Mucosa of rectum (tissue), 2 donors: Measurements from ENCODE around the gene PRKAG2.

Source experiments
- H3K27ac ChIP-seq, 2 donors: one replicate each; pipeline ENCODE4 v1.7.0; 2013; ENCODE audit warnings: inconsistent platforms in 2 of 2, low read depth in 2 of 2, low read length in 2 of 2
- H3K27me3 ChIP-seq, 2 donors: one replicate each; pipeline ENCODE4 v1.7.0; 2013; ENCODE audit warnings: low read length in 2 of 2; ENCODE audit not compliant: control insufficient read depth in 2 of 2, insufficient read depth in 2 of 2
- H3K36me3 ChIP-seq, 2 donors: one replicate each; pipeline ENCODE4 v1.7.0; 2013; ENCODE audit warnings: low read length in 2 of 2; ENCODE audit not compliant: control insufficient read depth in 2 of 2, insufficient read depth in 2 of 2
- H3K4me1 ChIP-seq, 2 donors: one replicate each; pipeline ENCODE4 v1.7.0; 2013; ENCODE audit warnings: low read length in 2 of 2, mild to moderate bottlenecking in 1 of 2; ENCODE audit not compliant: control insufficient read depth in 2 of 2, insufficient read depth in 2 of 2
- H3K4me3 ChIP-seq, 2 donors: one replicate each; pipeline ENCODE4 v1.7.0; 2013; ENCODE audit warnings: low read length in 2 of 2
- H3K9ac ChIP-seq, 2 donors: one replicate each; pipeline ENCODE4 v1.7.0; 2013; ENCODE audit warnings: low read length in 2 of 2, low read depth in 1 of 2, mild to moderate bottlenecking in 1 of 2
- H3K9me3 ChIP-seq, 2 donors: one replicate each; pipeline ENCODE4 v1.7.0; 2013; ENCODE audit warnings: low read length in 2 of 2; ENCODE audit not compliant: control insufficient read depth in 2 of 2
- donor health status: healthy.
- donor health status: Normal muscosa, but diverticular disease.

Gene PRKAG2

GRCh38 chr7:151873402-151873965, 3.4 kb downstream of the PRKAG2 start:
- H3K36me3 ChIP-seq = no peaks in the 10 kb centered on the region
- no peak overlapping the region for H3K9ac ChIP-seq
- H3K9me3 ChIP-seq = no peaks in the 10 kb centered on the region
- no peaks in the 10 kb centered on the region for H3K27me3 ChIP-seq
- no peak overlapping the region for H3K27ac ChIP-seq
- H3K4me3 ChIP-seq = no peak overlapping the region
- peaks cover 16 to 19% of the 10 kb centered on the region in 2 donors for H3K4me1 ChIP-seq

GRCh38 chr7:151872531-151873401, 4.1 kb downstream of the PRKAG2 start:
- no peaks in the 10 kb centered on the region for H3K9me3 ChIP-seq
- no peaks in the 10 kb centered on the region for H3K36me3 ChIP-seq
- H3K27me3 ChIP-seq = no peaks in the 10 kb centered on the region
- peaks cover 9 to 13% of the 10 kb centered on the region in 2 donors for H3K4me1 ChIP-seq
- no peak overlapping the region for H3K27ac ChIP-seq
- no peak overlapping the region for H3K4me3 ChIP-seq
- no peak overlapping the region for H3K9ac ChIP-seq

- Histone ChIP-seq H3K27ac (no peak overlapping the region), H3K4me3 (no peak overlapping the region), H3K4me1 (peaks cover 8 to 12% of the 10 kb centered on the region in 2 donors), H3K9ac (no peak overlapping the region), H3K9me3 (no peaks in the 10 kb centered on the region), H3K36me3 (no peaks in the 10 kb centered on the region), H3K27me3 (no peaks in the 10 kb centered on the region)
Measured at GRCh38 chr7:151871904-151872303, 5.0 kb downstream of the PRKAG2 start.

GRCh38 chr7:151871189-151871735, 5.7 kb downstream of the PRKAG2 start:
- no peak overlapping the region for H3K9ac ChIP-seq
- no peak overlapping the region for H3K4me3 ChIP-seq
- no peak overlapping the region for H3K27ac ChIP-seq
- no peaks in the 10 kb centered on the region for H3K27me3 ChIP-seq
- H3K4me1 ChIP-seq = peaks cover 8 to 12% of the 10 kb centered on the region in 2 donors
- H3K9me3 ChIP-seq = no peaks in the 10 kb centered on the region
- H3K36me3 ChIP-seq = no peaks in the 10 kb centered on the region

GRCh38 chr7:151869968-151870918, 6.7 kb downstream of the PRKAG2 start:
- H3K36me3 ChIP-seq = no peaks in the 10 kb centered on the region
- no peak overlapping the region for H3K9ac ChIP-seq
- no peak overlapping the region for H3K27ac ChIP-seq
- no peak overlapping the region for H3K4me3 ChIP-seq
- peaks cover 7 to 11% of the 10 kb centered on the region in 2 donors for H3K4me1 ChIP-seq
- no peaks in the 10 kb centered on the region for H3K9me3 ChIP-seq
- no peaks in the 10 kb centered on the region for H3K27me3 ChIP-seq

GRCh38 chr7:151869455-151869854, 7.5 kb downstream of the PRKAG2 start:
- Histone ChIP-seq H3K27me3 (no peaks in the 10 kb centered on the region), H3K4me1 (peaks cover under 1 to 6% of the 10 kb centered on the region in 2 donors), H3K4me3 (no peak overlapping the region), H3K27ac (no peak overlapping the region), H3K9ac (no peak overlapping the region), H3K36me3 (no peaks in the 10 kb centered on the region), H3K9me3 (no peaks in the 10 kb centered on the region)

- H3K27ac ChIP-seq = no peak overlapping the region
- no peaks in the 10 kb centered on the region for H3K36me3 ChIP-seq
- H3K27me3 ChIP-seq = no peaks in the 10 kb centered on the region
- no peak overlapping the region for H3K4me3 ChIP-seq
- peaks cover 0 to 6% of the 10 kb centered on the region in 2 donors for H3K4me1 ChIP-seq
- no peak overlapping the region for H3K9ac ChIP-seq
- H3K9me3 ChIP-seq = no peaks in the 10 kb centered on the region
Measured at GRCh38 chr7:151869109-151869428, 7.8 kb downstream of the PRKAG2 start.

GRCh38 chr7:151868396-151869108, 8.4 kb downstream of the PRKAG2 start:
- no peak overlapping the region for H3K4me3 ChIP-seq
- no peaks in the 10 kb centered on the region for H3K9me3 ChIP-seq
- no peaks in the 10 kb centered on the region for H3K36me3 ChIP-seq
- H3K27me3 ChIP-seq = no peaks in the 10 kb centered on the region
- H3K4me1 ChIP-seq = peaks cover 0 to 6% of the 10 kb centered on the region in 2 donors
- H3K9ac ChIP-seq = no peak overlapping the region
- H3K27ac ChIP-seq = peak overlapping the region in 1 of 2 donors; percentile 21

- H3K27ac ChIP-seq = peak overlapping the region in 1 of 2 donors; percentile 21
Measured at GRCh38 chr7:151867912-151868311, 9.0 kb downstream of the PRKAG2 start.

More at GRCh38 chr7:151867912-151868311, 9.0 kb downstream of the PRKAG2 start:
- Histone ChIP-seq H3K27me3 (no peaks in the 10 kb centered on the region), H3K9ac (no peak overlapping the region), H3K4me3 (no peak overlapping the region), H3K9me3 (no peaks in the 10 kb centered on the region), H3K4me1 (peaks cover 0 to 6% of the 10 kb centered on the region in 2 donors), H3K36me3 (no peaks in the 10 kb centered on the region)
